Testis (tissue), 3 donors: ENCODE data around the gene SCMH1. TPM values are rescaled to one million over a fixed set of nuclear protein-coding genes. Genes with fewer than 3 reads are reported as not detected.

Source experiments
- DNase-seq: peaks from one replicate; pipeline ENCODE4 v3.0.0-alpha.2; 2019
- H3K27ac ChIP-seq, 2 donors: fragments of 200-600 bp; sonication (generic); one replicate each; pipeline ENCODE4 v1.5.1; 2019
- H3K27me3 ChIP-seq: fragments of 200-600 bp; sonication (generic); one replicate; pipeline ENCODE4 v1.5.1; 2019
- H3K36me3 ChIP-seq: fragments of 200-600 bp; sonication (generic); one replicate; pipeline ENCODE4 v1.5.1; 2017; ENCODE audit warnings: low read depth; ENCODE audit errors: missing control alignments
- H3K4me1 ChIP-seq: fragments of 200-600 bp; sonication (generic); one replicate; pipeline ENCODE4 v1.5.1; 2019
- H3K4me3 ChIP-seq, 2 donors: fragments of 200-600 bp; sonication (generic); one replicate each; pipeline ENCODE4 v1.5.1; 2017 to 2019
- H3K9me3 ChIP-seq: fragments of 200-600 bp; sonication (generic); one replicate; pipeline ENCODE4 v1.5.1; 2017
- POLR2A ChIP-seq: fragments of 450-650 bp; IDR thresholded peaks from one replicate; pipeline ENCODE4 v1.6.1; 2017; ENCODE audit warnings: antibody characterized with exemption, mild to moderate bottlenecking, moderate library complexity
- WGBS, 2 donors: methylation state at CpG; one replicate each; pipeline ENCODE4 v1.1.5; 2018; 5-methylcytosine and 5-hydroxymethylcytosine counted together
- intact Hi-C: fragments of 100-400 bp; cut with DNase I; formaldehyde crosslinking; loops from one replicate; pipeline ENCODE4 v1.15.1; 2023; ENCODE audit warnings: low total_unique reads
- polyA plus RNA-seq: library from polyadenylated mRNA; stranded (reverse); fragments of 350-450 nt; fragmentation: Illumina TruSeq; extraction: RNeasy Lipid Tissue Mini Kit (QIAGEN cat#74804); gene quantifications from one replicate; pipeline ENCODE4 v1.2.3, GENCODE V29; 2014; ENCODE audit warnings: low read depth, low replicate concordance; ENCODE audit not compliant: insufficient read depth
- total RNA-seq, 2 donors: library from RNA; depleted of rRNA; stranded (reverse); fragments of >200 nt; gene quantifications; one replicate each; pipeline ENCODE4 v1.2.3, GENCODE V29; 2016
- TF ChIP-seq, protein P1 (sequence below), 3 experiments: fragments of 450-650 bp in 2 of 3; fragments of 200-600 bp in 1 of 3; sonication (generic) in 1 of 3; IDR thresholded peaks; one replicate each; pipeline ENCODE4 v1.5.1; 2016 to 2019; ENCODE audit warnings: antibody characterized with exemption in 3 of 3, mild to moderate bottlenecking in 2 of 3, moderate library complexity in 1 of 3

The SCMH1 gene
- total and polyA plus RNA-seq, 3 donors from 2014 or later, result 60.8 to 79.7 (median 79.0) TPM

GRCh38 chr1:41174170-41174569, 67.9 kb downstream of the SCMH1 start:
- no peaks in the 10 kb centered on the region for H3K9me3 ChIP-seq
- no peaks in the 10 kb centered on the region for H3K4me1 ChIP-seq
- no peak for TF ChIP-seq POLR2A
- TF ChIP-seq, protein P1, sequence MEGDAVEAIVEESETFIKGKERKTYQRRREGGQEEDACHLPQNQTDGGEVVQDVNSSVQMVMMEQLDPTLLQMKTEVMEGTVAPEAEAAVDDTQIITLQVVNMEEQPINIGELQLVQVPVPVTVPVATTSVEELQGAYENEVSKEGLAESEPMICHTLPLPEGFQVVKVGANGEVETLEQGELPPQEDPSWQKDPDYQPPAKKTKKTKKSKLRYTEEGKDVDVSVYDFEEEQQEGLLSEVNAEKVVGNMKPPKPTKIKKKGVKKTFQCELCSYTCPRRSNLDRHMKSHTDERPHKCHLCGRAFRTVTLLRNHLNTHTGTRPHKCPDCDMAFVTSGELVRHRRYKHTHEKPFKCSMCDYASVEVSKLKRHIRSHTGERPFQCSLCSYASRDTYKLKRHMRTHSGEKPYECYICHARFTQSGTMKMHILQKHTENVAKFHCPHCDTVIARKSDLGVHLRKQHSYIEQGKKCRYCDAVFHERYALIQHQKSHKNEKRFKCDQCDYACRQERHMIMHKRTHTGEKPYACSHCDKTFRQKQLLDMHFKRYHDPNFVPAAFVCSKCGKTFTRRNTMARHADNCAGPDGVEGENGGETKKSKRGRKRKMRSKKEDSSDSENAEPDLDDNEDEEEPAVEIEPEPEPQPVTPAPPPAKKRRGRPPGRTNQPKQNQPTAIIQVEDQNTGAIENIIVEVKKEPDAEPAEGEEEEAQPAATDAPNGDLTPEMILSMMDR (IDR thresholded peaks at IDR 0.05), result no peak
- H3K36me3 ChIP-seq, result no peaks in the 10 kb centered on the region
- 68 to 88% methylated on average over 1 of the region's 1 CpG for WGBS, 2 donors
- no peaks in the 10 kb centered on the region for H3K27me3 ChIP-seq
- no peak for DNase-seq
- intact Hi-C loops, result no loop called here
- no peak overlapping the region for H3K27ac ChIP-seq
- H3K4me3 ChIP-seq, result no peak overlapping the region

- no peaks in the 10 kb centered on the region for H3K4me1 ChIP-seq
- H3K36me3 ChIP-seq, result no peaks in the 10 kb centered on the region
- H3K4me3 ChIP-seq, result no peak overlapping the region
- H3K27ac ChIP-seq, result no peak overlapping the region
- intact Hi-C loops, result no loop called here
- DNase-seq, result no peak
- H3K9me3 ChIP-seq, result no peaks in the 10 kb centered on the region
- no peaks in the 10 kb centered on the region for H3K27me3 ChIP-seq
- TF ChIP-seq, protein P1 (IDR thresholded peaks at IDR 0.05), result no peak
- TF ChIP-seq POLR2A, result no peak
Measured at GRCh38 chr1:41173651-41174050, 68.5 kb downstream of the SCMH1 start.

- no peak overlapping the region for H3K4me3 ChIP-seq
- no peak for DNase-seq
- intact Hi-C loops, result no loop called here
- 61 to 74% methylated on average over 1 of the region's 1 CpG for WGBS, 2 donors
- H3K27me3 ChIP-seq, result no peaks in the 10 kb centered on the region
- no peak overlapping the region for H3K27ac ChIP-seq
- no peaks in the 10 kb centered on the region for H3K4me1 ChIP-seq
- TF ChIP-seq POLR2A, result no peak
- TF ChIP-seq, protein P1 (IDR thresholded peaks at IDR 0.05), result no peak
- H3K36me3 ChIP-seq, result no peaks in the 10 kb centered on the region
- H3K9me3 ChIP-seq, result no peaks in the 10 kb centered on the region
Measured at GRCh38 chr1:41171266-41171874, 70.7 kb downstream of the SCMH1 start.

DNA sequence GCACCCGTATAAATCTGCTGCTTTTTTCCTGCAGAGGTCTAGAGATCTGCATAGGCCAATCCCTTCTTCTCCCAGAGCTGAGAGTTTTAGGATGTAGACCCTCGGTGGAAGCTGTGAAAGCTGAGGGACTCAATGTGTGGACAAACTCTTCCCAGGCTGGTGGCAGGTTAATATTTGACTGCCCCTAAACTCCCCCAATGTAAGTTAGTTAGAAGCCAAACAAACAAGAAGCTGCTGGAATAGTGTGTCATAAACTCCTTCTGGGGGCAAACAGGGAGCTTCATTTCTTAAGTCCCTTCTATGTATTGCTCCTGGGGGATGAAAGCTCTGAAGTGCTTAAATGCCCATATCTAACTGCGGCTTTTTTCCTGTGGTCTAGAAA, 72.3 kb downstream of the SCMH1 start:
- intact Hi-C loops, result no loop called here
- no peak for DNase-seq
- H3K4me1 ChIP-seq, result no peaks in the 10 kb centered on the region
- WGBS, 2 donors, result 94 to 96% methylated on average over 3 of the region's 3 CpGs
- H3K4me3 ChIP-seq, result no peak overlapping the region
- H3K27me3 ChIP-seq, result no peaks in the 10 kb centered on the region
- TF ChIP-seq, protein P1 (IDR thresholded peaks at IDR 0.05), result no peak
- TF ChIP-seq POLR2A, result no peak
- H3K27ac ChIP-seq, result no peak overlapping the region
- H3K36me3 ChIP-seq, result no peaks in the 10 kb centered on the region
- H3K9me3 ChIP-seq, result no peaks in the 10 kb centered on the region

- Histone ChIP-seq H3K27me3 (no peaks in the 10 kb centered on the region), H3K9me3 (no peaks in the 10 kb centered on the region), H3K4me1 (no peaks in the 10 kb centered on the region), H3K36me3 (no peaks in the 10 kb centered on the region), H3K27ac (no peak overlapping the region), H3K4me3 (no peak overlapping the region)
- WGBS, 2 donors, result 94 to 96% methylated on average over 7 of the region's 7 CpGs
- no peak for DNase-seq
- intact Hi-C loops, result no loop called here
- TF ChIP-seq POLR2A, result no peak
- TF ChIP-seq, protein P1 (IDR thresholded peaks at IDR 0.05), result no peak
Measured at GRCh38 chr1:41169066-41169798, 72.9 kb downstream of the SCMH1 start.
